Right cardiac atrium (tissue), 5 donors: ENCODE results near the gene WDR37. TPM values are rescaled to one million over a fixed set of nuclear protein-coding genes. Genes with fewer than 3 reads are reported as not detected.
"Not testable (repeated sequence)": the region's sequence is repeated elsewhere in the genome, so short reads cannot be mapped to it uniquely, and the experiment has no call there.

Source experiments
- ATAC-seq, 2 donors: fragments of 200-7000 bp; cut with Tn5 transposase; one replicate each; pipeline versions ENCODE4 v1.8.0 to v1.9.1; 2020; ENCODE audit warnings: moderate library complexity in 2 of 2, mild to moderate bottlenecking in 1 of 2
- DNase-seq, 3 donors: peaks; one replicate each; pipeline ENCODE4 v3.0.0-alpha.2; 2020
- H3K27ac ChIP-seq: one replicate; pipeline ENCODE4 v1.5.1; 2013; ENCODE audit warnings: mild to moderate bottlenecking, low read length, control low read depth, moderate library complexity
- H3K27me3 ChIP-seq: one replicate; pipeline ENCODE4 v1.6.1; 2013; ENCODE audit not compliant: control insufficient read depth, insufficient read depth
- H3K4me1 ChIP-seq: one replicate; pipeline ENCODE4 v1.6.1; 2013; ENCODE audit warnings: low read length; ENCODE audit not compliant: control insufficient read depth, insufficient read depth
- H3K4me3 ChIP-seq: one replicate; pipeline ENCODE4 v1.5.1; 2013; ENCODE audit warnings: low read length, control low read depth
- H3K9me3 ChIP-seq: one replicate; pipeline ENCODE4 v1.6.1; 2013; ENCODE audit warnings: low read length; ENCODE audit not compliant: control insufficient read depth
- WGBS: extraction: QIAGEN DNeasy Blood & Tissue Kit; methylation state at CpG from one replicate; pipeline ENCODE4 v1.1.7; 2013; 5-methylcytosine and 5-hydroxymethylcytosine counted together
- intact Hi-C, 4 donors: fragments of 100-400 bp; cut with DNase I; formaldehyde crosslinking; loops; one replicate each; pipeline versions ENCODE4 v1.11.0 to v1.14.0; 2022 to 2023
- long read RNA-seq, 4 donors: library from polyadenylated mRNA; unstranded; transcript quantifications; one replicate each; pipeline ENCODE4 v2.0.0, GENCODE V29; 2020 to 2021
- polyA plus RNA-seq: library from polyadenylated mRNA; stranded (reverse); fragments of 200-250 nt; gene quantifications from one replicate; pipeline ENCODE4 v1.2.3, GENCODE V29; 2013
- total RNA-seq, 4 donors: library from RNA; stranded (reverse); fragmentation: NEBNext Ultra II Directional; extraction: Animal tissue kit (Norgen Biotek cat#: 25700); gene quantifications; one replicate each; pipeline ENCODE4 v1.2.1, GENCODE V29; 2021
- donor health status: healthy with polysubstance abuse.
- donor health status: DM: no; HTN: yes; CAD: no.
- donor health status: DM: no; HTN: no; CAD: no.
- donor health status: DM: no; HTN: yes; CAD: no; lungs with severe emphysema.
- donor health status: DM: yes; HTN: yes; CAD: no.

WDR37 gene, protein sequence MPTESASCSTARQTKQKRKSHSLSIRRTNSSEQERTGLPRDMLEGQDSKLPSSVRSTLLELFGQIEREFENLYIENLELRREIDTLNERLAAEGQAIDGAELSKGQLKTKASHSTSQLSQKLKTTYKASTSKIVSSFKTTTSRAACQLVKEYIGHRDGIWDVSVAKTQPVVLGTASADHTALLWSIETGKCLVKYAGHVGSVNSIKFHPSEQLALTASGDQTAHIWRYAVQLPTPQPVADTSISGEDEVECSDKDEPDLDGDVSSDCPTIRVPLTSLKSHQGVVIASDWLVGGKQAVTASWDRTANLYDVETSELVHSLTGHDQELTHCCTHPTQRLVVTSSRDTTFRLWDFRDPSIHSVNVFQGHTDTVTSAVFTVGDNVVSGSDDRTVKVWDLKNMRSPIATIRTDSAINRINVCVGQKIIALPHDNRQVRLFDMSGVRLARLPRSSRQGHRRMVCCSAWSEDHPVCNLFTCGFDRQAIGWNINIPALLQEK
- total RNA-seq (10 to 100 TPM; 29.0 to 35.6 (median 32.5) TPM), polyA plus RNA-seq (9.7 TPM)
- long read RNA-seq, donor 1, full-length matches to known transcripts: 9 of 71 reads
- long read RNA-seq, donor 1, partial matches to known transcripts: 31 of 71 reads
- long read RNA-seq, donor 1, other reads (novel, unspliced or antisense): 31 of 71 reads
- long read RNA-seq, donor 2, full-length matches to known transcripts: 3 of 32 reads
- long read RNA-seq, donor 2, partial matches to known transcripts: 7 of 32 reads
- long read RNA-seq, donor 2, other reads (novel, unspliced or antisense): 22 of 32 reads
- long read RNA-seq, donor 3, full-length matches to known transcripts: 17 of 123 reads
- long read RNA-seq, donor 3, partial matches to known transcripts: 30 of 123 reads
- long read RNA-seq, donor 3, other reads (novel, unspliced or antisense): 76 of 123 reads
- long read RNA-seq, donor 4, full-length matches to known transcripts: 5 of 32 reads
- long read RNA-seq, donor 4, partial matches to known transcripts: 8 of 32 reads
- long read RNA-seq, donor 4, other reads (novel, unspliced or antisense): 19 of 32 reads

DNA sequence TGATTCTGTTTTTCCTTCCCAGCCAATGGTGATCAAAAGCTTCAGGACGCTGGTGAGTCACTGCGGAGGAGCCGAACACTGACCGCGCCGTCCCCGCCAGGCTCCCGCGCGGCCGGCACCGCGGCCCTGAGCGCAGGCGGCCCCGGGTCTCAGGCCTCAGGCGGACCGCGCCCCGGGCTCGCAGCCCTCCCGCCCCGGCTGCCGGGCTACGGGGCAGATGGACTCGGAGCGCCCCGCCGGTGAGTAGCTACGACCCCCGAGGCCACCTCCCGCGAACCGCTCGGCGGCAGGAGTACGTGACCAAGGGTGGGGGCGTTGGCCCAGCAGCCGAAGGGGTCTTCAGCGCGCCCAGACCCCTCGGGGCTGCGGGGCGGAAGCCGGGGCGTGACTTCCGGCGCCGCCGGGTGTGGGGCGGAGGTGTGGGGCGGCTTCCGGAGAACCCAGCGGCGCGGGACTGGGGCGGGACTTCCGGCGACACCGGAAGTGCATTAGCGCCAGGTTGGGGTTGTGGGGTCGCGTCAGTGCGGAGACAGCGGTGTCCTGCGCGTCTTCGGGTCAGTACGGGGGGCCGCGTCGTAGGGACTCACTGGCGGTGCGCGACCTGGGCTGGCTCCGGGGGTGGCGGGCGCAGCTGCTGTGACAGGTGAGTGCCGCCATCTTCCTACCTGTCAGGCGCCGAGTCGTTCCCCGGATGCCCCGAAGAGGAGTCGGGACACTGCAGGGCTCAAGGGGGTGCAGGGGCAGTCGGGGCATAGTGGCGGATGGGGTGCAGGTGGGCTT is at the start of gene WDR37:
TSS of gene WDR37 (plus strand) at position 60 of the 780 bp plus-strand sequence. CDS start 15,771 bp downstream, outside the sequence.
- peak; percentile 96 to 97 for ATAC-seq
- Histone ChIP-seq H3K4me3 (peak within 1 kb of the TSS; percentile 56), H3K4me1 (peaks cover 6% of the 10 kb centered on the region), H3K9me3 (no peaks in the 10 kb centered on the region), H3K27ac (peak within 1 kb of the TSS; percentile 76), H3K27me3 (no peaks in the 10 kb centered on the region)
- WGBS: under 1% methylated on average over 87 of the region's 87 CpGs
- intact Hi-C loops: no loop called here
- peak; percentile 90 to 97 (median 96) for DNase-seq

DNA sequence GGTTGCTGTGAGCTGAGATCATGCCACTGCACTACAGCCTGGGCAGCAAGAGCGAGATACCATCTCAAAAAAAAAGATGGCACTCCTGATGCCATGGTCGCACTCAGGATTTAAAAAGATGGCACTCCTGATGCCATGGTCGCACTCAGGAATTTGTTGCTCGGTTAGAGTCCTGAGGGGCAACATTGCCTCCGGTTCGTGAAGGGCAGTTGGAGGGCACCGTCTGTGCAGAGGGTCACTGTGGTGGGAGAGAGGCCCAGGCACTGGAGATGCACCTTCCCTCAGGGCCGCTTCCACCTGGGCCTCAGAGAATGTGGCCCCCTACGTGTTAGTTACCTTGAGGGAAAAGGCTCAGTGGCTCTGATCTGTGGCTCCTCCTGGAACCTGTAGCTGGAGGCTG is 49.6 kb upstream of the WDR37 start:
- 96% methylated on average over 9 of the region's 9 CpGs for WGBS
- Histone ChIP-seq H3K27me3 (no peaks in the 10 kb centered on the region), H3K4me3 (no peak overlapping the region), H3K27ac (no peak overlapping the region), H3K9me3 (no peaks in the 10 kb centered on the region), H3K4me1 (no peaks in the 10 kb centered on the region)
- ATAC-seq (no peak), DNase-seq (no peak)
- intact Hi-C loops: no loop called here

DNA sequence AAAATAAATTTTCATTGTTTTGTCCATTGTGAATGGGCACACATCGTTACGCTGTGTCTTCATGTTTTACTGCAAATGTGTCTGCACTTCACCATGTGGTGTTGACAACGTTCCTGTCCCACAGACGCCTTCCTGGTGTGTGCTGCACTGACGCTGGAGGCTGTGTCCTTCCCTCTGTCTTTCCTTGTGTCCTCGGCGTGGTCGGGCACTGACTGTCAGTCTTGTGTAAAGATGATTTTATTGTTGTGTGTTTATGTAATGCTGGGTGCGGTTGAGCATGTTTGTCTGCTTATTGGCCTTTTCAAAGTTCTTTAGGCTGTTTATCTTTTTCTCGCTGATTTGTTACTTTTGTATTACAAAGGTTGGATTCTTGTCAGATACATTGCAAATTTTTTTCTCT is 48.6 kb upstream of the WDR37 start:
- ATAC-seq: no peak
- H3K4me1 ChIP-seq: no peaks in the 10 kb centered on the region
- no peak overlapping the region for H3K4me3 ChIP-seq
- WGBS: 83% methylated on average over 10 of the region's 10 CpGs
- no peak overlapping the region for H3K27ac ChIP-seq
- no peaks in the 10 kb centered on the region for H3K9me3 ChIP-seq
- no peak for DNase-seq
- no peaks in the 10 kb centered on the region for H3K27me3 ChIP-seq
- intact Hi-C loops: no loop called here

DNA sequence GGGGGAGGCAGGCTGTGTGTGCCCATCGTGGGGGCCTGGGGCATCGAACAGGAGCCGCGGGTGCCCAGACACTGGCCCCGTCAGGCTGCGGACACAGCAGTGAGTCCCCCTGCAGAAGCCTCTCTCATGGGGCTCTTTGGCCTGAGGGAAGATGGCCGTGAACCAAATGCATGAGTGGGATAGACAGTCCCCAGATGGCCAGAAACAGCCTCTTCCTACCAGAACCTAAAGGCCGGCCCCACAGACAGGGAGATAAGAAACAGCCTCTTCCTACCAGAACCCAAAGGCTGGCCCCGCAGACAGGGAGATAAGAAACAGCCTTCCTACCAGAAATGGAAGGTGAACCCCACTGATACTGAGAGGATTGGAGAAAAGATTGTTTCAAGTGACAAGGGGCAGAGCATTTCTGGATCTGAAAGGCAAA is 47.1 kb upstream of the WDR37 start:
- ATAC-seq: no peak
- intact Hi-C loops: no loop called here
- 82% methylated on average over 9 of the region's 9 CpGs for WGBS
- Histone ChIP-seq H3K4me1 (no peaks in the 10 kb centered on the region), H3K4me3 (no peak overlapping the region), H3K9me3 (no peaks in the 10 kb centered on the region), H3K27me3 (no peaks in the 10 kb centered on the region), H3K27ac (no peak overlapping the region)
- DNase-seq: no peak

DNA sequence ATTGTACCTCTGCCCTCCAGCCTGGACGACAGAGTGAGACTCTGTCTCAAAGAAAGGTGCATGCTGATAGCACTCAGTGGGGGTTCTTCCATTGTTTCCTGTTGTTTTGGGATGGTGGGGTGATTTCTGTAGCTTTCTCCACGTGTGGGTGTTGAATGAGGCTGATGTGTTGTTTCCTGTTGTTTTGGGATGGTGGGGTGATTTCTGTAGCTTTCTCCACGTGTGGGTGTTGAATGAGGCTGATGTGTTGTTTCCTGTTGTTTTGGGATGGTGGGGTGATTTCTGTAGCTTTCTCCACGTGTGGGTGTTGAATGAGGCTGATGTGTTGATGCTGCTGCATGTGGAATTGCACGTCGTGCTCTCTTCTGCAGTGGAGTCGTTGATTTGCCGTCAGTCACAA is 46.2 kb upstream of the WDR37 start:
- DNase-seq, H3K9me3 ChIP-seq, H3K4me1 ChIP-seq, H3K27me3 ChIP-seq, H3K4me3 ChIP-seq, intact Hi-C loops, ATAC-seq, H3K27ac ChIP-seq: not testable (repeated sequence)
- WGBS: 61% methylated on average over 8 of the region's 8 CpGs

DNA sequence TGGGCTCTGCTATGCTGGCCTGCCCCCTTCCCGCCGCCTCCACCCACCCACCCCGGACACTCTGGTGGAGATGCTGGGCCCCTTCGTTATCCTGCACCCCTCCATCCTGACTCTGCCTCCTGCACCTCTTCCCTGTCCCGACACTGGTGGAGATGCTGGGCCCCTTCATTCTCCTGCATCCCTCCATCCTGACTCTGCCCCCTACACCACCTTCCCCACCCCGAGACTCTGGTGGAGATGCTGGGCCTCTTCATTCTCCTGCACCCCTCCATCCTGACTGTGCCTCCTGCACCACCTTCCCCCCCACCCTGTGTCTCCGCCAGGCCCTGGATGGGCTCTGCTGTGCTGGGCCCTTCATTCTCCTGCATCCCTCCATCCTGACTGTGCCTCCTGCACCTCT is 45.5 kb upstream of the WDR37 start:
- peak; percentile 28 to 38 for ATAC-seq
- Histone ChIP-seq H3K4me1 (no peaks in the 10 kb centered on the region), H3K9me3 (no peaks in the 10 kb centered on the region), H3K4me3 (no peak overlapping the region), H3K27me3 (no peaks in the 10 kb centered on the region), H3K27ac (no peak overlapping the region)
- 96% methylated on average over 7 of the region's 7 CpGs for WGBS
- intact Hi-C loops: no loop called here
- no peak for DNase-seq

DNA sequence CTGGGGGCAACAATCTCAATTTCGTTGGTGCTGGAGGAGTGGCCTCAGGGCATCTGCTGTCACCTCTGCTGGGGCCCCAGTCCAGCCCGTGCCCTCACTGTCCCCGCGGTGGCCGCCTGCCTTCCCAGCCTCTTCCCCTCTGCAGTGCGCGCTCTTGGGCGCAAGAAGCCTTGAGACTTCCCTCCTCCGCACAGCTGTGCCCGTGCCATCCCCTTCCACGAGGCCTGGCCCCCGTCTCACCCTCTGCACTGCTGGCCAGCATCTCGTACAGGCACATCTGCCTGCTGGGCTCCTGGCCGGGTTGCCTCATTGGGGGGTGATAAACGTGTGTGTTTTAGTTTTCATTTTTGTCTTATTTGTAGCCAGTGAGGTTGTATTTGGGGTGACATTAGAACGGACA is 44.5 kb upstream of the WDR37 start:
- DNase-seq (no peak), ATAC-seq (peak in 1 of 2 donors; percentile 29)
- no peaks in the 10 kb centered on the region for H3K9me3 ChIP-seq
- no peak overlapping the region for H3K4me3 ChIP-seq
- intact Hi-C loops: no loop called here
- H3K27me3 ChIP-seq: no peaks in the 10 kb centered on the region
- H3K4me1 ChIP-seq: no peaks in the 10 kb centered on the region
- H3K27ac ChIP-seq: no peak overlapping the region
- 94% methylated on average over 16 of the region's 16 CpGs for WGBS

DNA sequence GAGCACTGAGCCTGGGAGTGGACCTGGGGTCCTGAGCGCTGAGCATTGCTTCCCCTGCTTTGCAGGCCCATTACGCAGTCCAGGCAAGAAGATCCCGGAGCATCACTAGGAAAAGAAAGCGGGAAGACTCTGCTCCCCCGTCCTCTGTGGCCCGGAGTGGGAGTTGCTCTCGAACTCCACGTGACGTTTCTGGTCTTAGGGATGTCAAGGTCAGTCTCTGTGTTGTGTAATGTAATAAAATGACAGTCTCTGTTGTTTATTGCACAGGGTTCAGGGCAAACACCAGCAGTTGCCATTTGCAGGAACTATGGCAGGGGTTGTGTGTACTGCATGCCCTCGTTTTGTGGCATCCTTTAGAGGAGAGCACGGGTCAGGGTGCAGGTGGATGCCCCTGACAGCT is 40.5 kb upstream of the WDR37 start:
- Histone ChIP-seq H3K27ac (no peak overlapping the region), H3K27me3 (no peaks in the 10 kb centered on the region), H3K9me3 (no peaks in the 10 kb centered on the region), H3K4me1 (no peaks in the 10 kb centered on the region), H3K4me3 (no peak overlapping the region)
- no peak for DNase-seq
- 91% methylated on average over 11 of the region's 11 CpGs for WGBS
- intact Hi-C loops: no loop called here
- ATAC-seq: no peak

DNA sequence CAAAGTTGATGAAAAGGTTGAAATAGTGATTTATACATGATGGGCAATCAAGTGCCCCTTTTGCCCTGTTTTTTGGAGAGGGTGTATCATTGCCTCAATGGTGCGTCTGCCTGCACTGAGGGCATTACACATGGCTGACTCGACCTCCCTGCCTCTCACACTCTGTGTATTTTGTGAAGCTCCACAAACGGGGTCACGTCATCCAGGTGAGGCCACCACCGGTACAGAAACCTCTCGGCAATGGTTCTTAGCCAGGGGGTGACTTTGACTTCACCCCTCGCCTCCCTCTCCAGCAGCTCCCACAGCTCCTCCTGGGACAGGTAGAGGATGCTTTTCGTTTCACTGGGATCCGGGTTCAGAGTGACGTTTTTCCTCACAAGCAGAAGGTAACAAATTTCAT is 36.8 kb upstream of the WDR37 start:
- ATAC-seq (no peak), DNase-seq (no peak)
- Histone ChIP-seq H3K27ac (no peak overlapping the region), H3K4me1 (no peaks in the 10 kb centered on the region), H3K27me3 (no peaks in the 10 kb centered on the region), H3K9me3 (no peaks in the 10 kb centered on the region), H3K4me3 (no peak overlapping the region)
- intact Hi-C loops: no loop called here
- WGBS: 92% methylated on average over 10 of the region's 10 CpGs

DNA sequence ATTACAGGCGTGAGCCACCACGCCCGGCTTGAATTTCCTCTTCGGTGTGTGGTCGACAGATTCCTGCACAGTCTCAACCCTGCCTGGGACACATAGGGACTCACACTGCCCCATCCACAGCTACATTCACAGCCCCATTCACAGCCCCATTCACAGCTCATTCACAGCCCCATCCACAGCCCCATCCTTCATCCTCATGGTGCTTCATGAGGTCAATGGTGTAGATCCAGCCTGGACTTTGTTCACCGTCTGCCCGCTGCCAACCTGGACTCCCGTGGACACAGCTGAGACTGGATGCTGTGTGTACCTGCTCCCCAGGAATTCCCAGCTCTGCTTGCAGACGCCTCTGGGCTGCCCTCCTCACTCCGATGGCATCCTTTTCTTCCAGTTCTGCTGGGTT is 35.7 kb upstream of the WDR37 start:
- Histone ChIP-seq H3K27ac (no peak overlapping the region), H3K27me3 (no peaks in the 10 kb centered on the region), H3K4me3 (no peak overlapping the region), H3K4me1 (no peaks in the 10 kb centered on the region), H3K9me3 (no peaks in the 10 kb centered on the region)
- 95% methylated on average over 10 of the region's 10 CpGs for WGBS
- ATAC-seq: peak in 1 of 2 donors; percentile 14
- intact Hi-C loops: no loop called here
- no peak for DNase-seq
